ENCODE data around the gene OBP2A.
"Not testable (repeated sequence)": the region's sequence is repeated elsewhere in the genome, so short reads cannot be mapped to it uniquely, and the experiment has no call there.

The OBP2A gene

DNA sequence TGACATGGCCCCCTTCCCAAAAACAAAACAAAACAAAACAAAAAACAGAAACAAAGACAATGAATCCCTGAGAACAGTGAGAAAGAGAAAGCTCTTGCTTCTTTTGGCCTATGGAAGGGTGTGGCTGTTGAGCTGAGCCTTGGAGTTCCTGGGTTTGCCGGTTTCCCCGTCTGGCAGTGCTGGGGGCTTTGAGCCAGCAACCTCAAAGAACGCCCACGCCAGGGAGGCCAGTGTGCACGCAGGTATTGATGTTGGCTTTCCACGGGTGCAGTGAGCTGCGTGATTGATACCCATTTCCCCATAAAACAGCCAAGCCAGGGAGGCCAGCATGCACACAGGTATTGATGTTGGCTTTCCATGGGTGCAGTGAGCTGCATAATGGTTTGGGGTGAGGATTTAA is 33.0 kb upstream of the OBP2A start:
- DNase-seq = no peak

DNA sequence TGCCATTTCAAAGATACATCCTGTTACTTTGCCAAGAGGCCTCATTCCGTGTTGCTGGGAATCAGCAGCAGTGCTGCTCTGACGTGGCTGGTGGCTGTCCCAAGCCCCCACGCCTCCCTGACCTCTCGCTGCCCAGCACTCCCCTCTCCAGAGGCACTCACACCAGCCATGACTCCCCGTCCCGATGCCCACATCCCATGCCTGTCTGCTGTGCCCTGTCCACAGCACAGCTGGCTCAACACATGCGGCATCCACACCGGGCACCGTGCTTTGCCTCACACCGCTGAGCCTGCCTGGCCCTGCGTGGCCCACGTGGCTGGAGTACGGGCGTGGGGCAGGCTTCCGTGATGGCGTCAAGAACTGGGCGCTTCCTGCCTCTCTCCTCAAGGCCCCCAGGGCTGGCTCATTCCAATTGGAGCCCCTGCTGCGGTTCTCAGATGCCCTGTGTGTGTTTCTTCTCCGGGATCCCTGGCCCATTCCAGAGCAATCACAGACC is 32.5 kb upstream of the OBP2A start:
- no peak for DNase-seq

- not testable (repeated sequence) for DNase-seq
Observed at GRCh38 chr9:135513906-135514305, 32.0 kb upstream of the OBP2A start.

DNA sequence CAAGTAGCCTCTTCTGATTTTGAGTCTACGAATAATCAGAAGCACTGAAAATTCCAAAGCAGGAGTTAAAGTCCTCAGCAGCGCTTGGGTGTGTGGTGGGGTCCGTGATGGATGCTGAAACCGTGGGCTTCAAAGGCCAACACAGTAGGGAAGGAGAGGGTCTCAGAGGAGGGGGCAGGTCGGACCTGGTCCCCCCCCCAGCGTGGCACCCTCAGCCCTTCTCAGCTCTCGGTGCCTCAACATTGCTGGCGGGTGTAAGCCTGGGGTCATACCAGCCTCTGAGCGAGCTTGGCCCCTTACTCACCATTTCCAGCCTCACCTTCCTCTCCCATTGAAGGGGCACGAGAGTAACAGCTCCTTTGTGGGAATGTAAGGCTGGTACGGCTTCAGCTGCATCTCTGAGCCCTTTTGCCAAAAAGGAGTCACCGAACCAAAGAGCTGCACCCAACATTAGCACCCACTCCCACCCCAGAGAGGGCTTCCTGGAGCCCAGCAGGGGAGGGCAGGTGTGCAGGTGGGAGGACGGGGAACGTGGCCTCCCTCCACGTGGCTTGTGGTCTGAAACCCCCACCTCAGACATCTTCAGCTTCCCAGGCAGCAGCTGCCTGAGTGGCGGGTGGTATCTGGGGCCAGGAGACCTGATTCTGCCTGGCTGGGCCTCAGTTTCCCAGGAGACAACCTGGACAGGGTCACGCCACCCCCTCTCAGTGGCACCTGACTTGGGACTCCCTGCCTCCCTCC is 31.4 kb upstream of the OBP2A start:
- no peak for DNase-seq

DNA sequence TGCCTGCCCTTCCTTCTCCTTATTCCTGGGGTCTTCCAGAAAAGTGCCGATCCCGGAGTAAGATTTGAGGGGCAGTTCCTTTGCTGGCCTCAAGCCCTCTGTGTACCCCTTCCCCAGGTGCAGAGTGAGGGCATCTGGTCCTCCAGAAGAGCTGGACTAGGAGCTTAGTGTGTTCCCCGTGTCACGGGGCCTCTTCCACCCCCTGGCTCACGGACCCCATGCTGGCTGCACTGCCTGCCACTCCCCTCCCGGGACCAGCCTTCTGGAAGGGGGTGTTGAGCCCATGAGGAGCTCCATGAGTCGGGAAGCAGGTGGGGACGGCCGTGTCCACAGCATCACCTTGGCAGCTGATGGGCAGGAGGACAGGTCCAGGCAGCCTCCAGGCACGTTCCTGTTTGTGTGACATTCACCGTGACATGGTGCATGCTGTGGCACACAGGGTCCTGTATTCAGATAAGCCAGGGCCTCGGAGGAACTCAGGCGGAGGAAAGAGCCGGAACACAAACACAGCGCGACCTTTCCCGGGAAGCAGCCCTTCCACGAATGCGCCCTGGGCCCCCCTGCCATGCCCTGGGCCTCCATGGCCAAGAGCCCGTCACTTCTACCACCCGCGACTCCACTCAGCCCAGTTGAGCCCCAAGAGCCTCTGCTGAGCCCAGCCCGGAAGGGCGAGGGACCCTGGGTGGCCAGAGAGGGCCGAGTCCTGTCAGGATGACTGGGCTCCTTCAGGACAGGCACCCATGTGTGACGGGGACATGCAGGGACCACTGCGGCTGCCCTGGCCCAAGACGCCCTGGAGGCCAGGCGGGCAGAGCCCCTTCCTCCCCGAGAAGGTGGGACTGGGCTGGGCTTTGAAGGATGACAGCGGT is 30.6 kb upstream of the OBP2A start:
- DNase-seq = no peak

GRCh38 chr9:135516132-135516860 is 29.6 kb upstream of the OBP2A start:
- DNase-seq = peak; percentile 34

- no peak for DNase-seq
Observed at GRCh38 chr9:135517407-135517822, 28.5 kb upstream of the OBP2A start.

GRCh38 chr9:135519179-135519971 is 26.6 kb upstream of the OBP2A start:
- DNase-seq = no peak

- DNase-seq = no peak
Observed at GRCh38 chr9:135520916-135521607, 24.9 kb upstream of the OBP2A start, which contains the start of gene LCN1. Gene LCN1, plus strand, starts transcription at chr9:135521440. Its CDS starts 58 bp downstream, at chr9:135521498.

DNA sequence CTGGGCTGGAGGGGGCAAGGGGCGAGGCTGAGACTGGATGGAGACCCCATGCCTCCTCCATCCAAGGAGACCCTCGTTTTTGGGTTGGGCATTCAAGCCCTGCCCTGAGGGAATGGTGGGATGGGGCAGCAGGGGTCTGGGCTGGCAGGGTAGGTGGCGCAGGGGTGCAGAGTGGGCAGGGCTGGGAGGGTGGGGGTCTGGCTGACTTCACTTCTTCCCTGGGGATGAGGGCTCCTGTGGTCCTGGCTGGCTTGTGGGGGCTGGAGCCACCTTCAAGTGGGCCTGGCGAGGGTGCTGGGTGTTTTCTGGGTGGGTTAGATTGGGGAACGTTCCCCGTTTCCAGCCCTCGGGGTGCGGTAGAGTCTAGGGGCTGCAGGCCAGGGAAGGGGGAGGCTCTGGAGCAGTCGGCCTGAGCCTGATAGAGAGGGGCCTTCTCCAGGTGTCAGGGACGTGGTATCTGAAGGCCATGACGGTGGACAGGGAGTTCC is 24.3 kb upstream of the OBP2A start:
- no peak for DNase-seq

DNA sequence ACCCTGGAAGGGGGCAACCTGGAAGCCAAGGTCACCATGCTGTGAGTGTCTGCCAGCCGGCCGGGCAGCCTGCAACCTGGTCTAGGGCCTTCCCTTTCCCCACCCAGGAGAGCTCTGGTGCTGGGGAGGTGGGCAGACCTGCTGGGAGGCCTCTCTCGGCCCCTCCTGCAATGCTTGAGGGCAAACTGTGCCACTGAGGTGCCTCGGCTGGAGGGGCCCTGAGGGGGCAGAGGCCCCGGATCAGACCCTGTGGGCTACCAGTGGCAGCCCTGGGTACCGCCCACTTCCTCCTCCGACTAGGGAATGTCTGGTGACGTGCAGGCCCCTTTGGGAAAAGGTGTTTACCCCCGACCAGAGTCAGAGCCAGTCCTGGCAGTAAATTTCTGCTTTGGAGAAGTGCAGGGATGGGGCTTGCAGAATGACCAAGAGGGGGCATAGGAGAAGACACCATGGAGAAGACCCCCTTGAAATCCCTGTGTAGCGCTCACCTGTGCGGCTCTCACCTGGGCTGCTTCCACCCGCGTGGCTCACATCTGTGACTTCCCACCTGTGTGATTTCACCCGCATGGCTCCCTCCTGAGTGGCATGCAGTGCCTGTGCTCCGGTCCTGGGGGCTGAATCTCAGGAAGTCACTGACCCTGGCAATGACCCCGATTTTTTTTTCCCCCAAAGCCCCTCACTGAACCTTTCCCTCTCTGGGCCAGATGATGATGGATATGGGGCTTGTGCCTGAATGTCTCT is 23.6 kb upstream of the OBP2A start:
- no peak for DNase-seq

- DNase-seq = no peak
Observed at GRCh38 chr9:135522931-135523330, 23.0 kb upstream of the OBP2A start.

DNA sequence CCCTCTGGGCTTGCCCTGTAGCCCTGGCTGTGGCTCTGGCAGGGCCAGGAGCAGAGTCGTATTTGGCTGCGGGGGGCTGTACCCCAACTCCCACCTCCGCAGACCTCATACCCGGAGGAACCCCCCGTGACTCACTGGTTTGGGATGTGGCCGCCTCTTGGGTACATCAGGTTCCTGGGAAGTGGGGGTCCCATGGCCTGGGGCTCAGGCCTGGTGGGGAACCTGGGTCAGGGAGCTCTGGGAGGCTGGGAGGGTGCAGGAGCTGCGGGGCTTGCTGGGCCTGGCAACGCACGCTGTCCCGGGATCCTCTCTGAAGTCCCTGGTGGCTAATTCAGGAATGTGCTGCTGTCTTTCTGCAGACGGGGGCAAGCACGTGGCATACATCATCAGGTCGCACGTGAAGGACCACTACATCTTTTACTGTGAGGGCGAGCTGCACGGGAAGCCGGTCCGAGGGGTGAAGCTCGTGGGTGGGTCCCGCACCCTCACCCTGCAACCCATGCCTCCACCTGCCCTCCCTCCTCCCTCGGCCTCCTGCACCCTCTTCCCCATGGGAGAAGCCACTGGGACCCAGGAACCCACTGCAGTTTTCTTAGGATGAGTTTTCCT is 22.3 kb upstream of the OBP2A start:
- no peak for DNase-seq

- no peak for DNase-seq
Observed at GRCh38 chr9:135524130-135524861, 21.6 kb upstream of the OBP2A start.

GRCh38 chr9:135525241-135526088 is 20.5 kb upstream of the OBP2A start:
- DNase-seq = no peak

DNA sequence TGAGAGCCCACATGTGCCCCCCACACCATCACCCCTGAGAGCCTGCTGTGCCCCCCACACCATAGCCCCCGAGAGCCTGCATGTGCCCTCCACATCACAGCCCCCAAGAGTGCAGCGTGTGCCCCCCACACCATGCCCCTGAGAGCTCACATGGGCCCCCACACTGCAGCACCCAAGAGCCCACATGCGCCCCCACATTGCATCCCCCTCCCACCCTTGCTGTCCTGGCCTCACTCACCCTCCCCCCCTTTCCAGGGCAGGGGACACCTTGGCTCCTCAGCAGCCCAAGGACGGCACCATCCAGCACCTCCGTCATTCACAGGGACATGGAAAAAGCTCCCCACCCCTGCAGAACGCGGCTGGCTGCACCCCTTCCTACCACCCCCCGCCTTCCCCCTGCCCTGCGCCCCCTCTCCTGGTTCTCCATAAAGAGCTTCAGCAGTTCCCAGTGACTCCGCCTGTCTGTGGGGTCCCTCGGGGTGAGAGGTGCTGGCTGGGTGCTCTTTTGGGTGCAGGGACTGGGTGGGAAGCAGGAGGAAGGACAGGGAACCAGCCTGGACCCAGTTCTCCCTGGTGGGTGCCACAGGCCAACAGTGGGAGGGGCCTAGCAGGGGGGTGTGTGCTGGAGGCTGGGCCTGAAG is 19.7 kb upstream of the OBP2A start:
- no peak for DNase-seq

DNA sequence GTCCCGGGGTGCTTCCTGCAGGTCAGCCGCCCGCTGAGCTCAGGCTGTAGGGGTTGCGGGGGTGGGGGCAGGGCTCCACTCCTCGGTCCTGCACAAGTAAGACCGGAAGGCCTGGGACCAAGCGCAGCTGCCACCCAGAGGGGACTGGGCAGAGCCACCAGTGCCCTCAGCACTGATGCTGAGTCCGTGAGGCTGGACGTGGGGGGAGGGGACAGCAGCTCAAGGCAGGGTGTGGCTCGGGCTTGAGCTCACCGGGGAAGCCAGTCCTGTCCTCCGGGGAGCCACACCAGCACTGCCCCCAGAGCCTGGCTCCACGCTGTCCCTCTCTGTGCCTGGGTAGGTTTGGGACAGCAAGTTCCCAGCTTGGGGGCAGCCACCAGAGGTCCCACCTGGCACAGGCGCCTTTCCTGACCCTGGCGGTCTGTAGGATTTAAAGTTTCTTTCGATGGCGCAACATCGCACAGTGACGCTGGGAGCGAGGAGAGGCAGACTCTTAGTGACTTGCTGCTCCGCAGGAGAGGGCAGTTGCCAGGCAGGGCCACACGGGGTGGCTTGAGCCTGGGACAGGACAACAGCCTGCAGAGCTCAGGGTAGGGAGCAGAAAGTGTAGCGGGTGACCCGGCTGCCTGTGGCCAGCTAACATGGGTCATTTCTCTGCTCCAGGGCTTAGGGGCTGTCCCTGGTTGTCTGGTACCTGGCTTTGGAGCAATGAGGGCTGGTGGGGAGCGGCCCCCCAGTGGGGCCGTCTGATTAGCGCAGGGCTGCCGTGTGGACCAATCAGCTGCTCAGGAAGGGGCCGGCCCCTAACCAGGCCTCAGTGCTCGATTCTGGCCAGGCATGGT is 19.0 kb upstream of the OBP2A start:
- no peak for DNase-seq
